Measurements from ENCODE around the gene FBXW5.

The FBXW5 gene

DNA sequence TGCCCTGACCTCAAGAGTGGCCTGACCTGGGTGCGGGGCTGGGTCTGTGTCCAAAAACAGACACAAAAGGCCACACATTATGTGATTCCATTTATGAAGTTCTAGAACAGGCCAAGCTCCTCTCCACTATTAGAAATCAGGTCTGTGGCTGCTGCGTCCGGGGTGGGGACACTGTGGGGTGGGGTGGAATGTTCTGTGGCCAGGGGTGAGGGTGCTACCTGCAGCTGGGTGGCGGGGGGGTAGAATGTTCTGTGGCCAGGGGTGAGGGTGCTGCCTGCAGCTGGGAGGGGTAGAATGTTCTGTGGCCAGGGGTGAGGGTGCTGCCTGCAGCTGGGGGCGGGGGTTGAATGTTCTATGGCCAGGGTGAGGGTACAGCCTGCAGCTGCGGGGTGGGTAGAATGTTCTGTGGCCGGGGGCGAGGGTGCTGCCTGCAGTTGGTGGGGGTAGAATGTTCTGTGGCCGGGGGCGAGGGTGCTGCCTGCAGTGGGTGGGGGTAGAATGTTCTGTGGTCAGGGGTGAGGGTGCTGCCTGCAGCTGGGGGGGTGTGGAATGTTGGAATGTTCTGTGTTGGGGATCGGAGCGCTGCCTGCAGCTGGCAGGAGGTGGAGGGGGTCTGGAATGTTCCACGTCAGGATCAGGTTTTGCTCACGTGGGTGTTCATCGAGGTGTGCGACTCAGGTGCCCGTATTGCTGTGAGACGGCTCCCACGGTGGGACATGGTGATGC lies 15.8 kb upstream of the FBXW5 start:
- ATAC-seq = no peak

DNA sequence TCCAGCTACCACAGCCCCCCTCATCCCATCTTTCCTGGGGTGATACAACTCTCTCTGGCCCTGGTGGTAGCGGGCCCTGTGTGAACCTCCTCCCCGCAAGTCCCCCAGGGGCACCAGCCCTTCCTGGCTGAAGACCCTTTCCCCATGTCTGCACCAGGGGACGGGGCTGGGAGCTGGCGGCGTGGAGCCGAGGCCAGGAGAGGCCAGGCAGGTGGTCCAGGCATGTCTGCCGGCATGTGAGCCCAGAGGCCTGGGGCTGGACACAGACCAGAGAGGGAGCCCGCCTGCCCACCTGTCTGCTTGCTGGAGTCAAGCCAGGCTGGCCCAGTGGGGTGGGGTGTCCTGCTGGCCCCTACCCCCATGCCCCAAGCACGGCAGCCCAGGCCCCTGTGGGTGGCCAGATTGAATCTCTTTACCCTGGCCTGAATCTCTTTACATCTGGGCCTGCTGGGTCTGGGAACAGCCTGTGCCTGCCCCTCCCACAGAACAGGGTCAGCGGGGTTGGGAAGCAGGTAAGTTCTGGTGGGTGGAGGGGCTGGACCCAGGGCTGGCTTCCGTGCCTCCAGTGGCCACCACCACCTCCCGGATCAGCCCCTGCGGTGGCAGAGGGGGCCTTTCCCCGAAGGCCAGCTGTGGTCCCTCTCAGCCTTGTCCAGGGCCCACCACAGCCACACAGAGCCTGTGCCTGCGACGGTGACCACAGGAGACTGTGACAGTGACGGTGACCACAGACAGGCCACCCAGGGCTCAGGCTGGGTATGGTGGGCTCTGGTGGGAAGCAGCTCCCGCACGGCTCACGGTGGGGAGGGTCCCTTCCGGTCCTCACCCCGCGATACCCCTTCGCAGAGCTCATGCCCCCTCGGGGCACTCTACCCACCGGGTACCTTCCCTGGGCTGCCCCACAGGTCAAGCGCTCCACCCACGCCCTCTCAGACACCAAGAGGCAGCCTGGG lies 14.6 kb upstream of the FBXW5 start:
- ATAC-seq = peak in 1 of 2 donors; percentile 18

- no peak for ATAC-seq
Observed at GRCh38 chr9:136958473-136958872, 13.9 kb upstream of the FBXW5 start.

GRCh38 chr9:136957901-136958300 lies 13.4 kb upstream of the FBXW5 start:
- no peak for ATAC-seq

DNA sequence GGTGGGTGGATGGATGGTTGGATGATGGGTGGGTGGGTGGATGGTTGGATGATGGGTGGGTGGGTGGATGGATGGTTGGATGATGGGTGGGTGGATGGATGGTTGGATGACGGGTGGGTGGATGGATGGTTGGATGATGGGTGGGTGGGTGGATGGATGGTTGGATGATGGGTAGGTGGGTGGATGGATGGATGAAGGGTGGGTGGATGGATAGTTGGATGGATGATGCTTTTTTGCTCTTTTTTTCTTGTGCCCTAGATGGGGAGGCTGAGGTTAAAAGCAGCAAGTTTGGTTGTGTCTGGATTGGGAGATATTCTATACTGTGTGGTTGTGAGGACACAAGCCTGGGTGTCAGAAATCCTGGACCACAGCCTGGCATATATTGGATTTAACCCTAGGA lies 12.9 kb upstream of the FBXW5 start:
- ATAC-seq = no peak

GRCh38 chr9:136956604-136957003 lies 12.1 kb upstream of the FBXW5 start:
- no peak for ATAC-seq

DNA sequence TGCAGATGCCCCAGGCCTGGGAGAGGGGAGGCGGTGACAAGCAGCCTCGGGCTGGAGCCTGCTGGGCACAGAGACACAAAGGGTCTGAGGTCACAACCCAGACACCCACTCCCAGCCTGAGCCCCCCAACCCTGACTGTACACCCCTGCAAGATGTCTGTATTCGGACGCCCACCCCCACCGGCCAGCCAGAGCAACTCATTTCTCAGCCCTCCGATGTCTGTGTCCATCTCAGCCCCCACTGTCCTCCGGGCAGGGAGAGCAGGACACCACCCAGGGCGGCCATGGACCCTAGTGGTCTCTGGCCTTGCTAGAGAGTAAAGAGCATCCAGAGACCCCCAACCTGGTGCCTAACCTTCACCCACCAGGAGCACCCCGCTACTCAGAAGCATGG lies 11.4 kb upstream of the FBXW5 start:
- ATAC-seq = no peak

DNA sequence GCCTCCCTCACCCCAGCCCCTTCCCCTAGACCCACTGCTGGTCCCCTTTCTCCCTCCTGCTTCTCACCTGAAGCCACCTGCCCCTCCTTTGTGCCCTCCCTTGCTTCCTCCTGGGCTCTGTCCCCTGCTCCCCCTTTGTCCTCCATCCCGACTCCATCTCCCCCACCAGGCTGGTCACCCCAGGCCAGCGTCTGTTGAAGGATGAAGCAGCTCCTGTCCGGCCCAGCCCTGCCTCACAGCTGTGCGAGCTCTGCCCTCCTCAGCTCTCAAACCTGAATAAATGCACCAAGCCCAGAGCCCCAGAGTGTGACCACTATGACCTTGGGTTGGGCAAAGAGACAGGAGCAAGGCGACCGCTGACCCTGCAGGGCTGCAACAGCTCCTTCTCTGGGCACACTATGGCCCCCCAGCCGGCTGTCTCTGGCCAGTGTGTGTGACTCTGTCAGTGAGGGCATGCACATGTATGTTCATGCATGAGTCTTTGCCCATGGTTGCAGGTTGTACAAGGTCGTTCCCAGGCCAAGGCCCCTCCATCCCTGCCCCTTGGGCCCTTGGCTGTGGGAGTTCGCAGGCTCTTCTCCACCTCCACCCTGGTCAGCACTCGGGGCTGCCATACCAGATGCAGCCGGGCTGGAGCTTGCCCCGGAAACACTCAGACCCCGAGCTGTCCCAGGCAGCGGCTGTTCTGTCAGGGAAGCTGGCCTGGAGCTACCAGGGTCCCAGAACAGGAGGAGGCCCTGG lies 10.8 kb upstream of the FBXW5 start:
- ATAC-seq = no peak

DNA sequence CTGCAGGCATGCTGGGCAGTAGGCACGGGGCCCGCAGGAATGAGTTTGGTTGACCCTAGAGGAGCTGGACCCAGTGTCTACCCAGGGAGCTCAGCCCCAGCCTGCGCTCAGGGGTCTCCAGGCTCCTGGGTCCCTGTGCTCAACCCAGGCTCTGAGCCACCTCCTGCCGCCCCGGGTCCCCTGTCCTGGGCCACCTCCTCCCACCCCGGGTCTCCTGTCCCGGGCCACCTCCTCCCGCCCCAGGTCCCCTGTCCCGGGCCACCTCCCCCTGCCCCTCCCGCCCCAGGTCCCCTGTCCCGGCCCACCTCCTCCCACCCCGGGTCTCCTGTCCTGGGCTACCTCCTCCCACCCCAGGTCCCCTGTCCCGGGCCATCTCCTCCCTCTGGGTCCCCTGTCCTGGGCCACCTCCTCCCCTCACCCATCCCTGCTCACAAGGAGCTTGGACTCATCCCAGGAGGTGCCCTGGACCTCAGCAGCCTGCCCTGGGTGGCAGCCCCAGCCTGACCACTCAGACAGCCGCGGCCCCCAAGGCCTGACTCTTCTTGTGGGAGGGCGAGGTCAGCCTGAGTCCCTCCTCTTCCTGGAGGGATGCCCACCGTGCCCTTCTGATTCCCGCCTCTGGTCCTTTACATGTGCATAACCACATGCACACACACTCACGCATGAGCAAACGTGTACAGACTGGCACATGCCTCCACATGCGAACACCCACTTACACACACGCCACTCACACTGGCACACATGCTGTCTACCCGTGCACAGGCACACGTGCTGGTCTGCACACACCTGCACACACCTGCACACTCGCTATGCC lies 9.9 kb upstream of the FBXW5 start:
- ATAC-seq = no peak

DNA sequence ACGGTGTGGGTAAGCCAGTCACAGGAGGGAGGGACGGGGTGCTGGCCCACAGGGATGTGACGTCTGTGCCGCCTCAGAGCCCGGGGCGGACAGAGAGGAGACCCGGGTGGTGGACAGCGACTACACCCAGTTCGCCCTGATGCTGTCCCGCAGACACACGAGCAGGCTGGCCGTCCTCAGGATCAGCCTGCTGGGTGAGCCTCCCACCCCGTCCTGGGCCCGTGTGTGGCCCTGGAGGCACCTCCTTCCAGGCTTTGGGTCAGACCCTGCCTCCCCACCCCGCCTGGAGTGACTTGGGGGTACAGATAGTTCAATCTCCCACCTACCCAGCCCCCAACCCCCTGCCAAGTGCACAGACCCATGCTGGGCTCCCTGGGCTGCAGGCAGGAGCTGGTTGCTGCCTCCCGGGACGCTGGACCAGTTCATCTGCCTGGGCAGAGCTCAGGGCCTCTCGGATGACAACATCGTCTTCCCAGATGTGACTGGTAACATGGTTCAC lies 9.3 kb upstream of the FBXW5 start:
- ATAC-seq = no peak

DNA sequence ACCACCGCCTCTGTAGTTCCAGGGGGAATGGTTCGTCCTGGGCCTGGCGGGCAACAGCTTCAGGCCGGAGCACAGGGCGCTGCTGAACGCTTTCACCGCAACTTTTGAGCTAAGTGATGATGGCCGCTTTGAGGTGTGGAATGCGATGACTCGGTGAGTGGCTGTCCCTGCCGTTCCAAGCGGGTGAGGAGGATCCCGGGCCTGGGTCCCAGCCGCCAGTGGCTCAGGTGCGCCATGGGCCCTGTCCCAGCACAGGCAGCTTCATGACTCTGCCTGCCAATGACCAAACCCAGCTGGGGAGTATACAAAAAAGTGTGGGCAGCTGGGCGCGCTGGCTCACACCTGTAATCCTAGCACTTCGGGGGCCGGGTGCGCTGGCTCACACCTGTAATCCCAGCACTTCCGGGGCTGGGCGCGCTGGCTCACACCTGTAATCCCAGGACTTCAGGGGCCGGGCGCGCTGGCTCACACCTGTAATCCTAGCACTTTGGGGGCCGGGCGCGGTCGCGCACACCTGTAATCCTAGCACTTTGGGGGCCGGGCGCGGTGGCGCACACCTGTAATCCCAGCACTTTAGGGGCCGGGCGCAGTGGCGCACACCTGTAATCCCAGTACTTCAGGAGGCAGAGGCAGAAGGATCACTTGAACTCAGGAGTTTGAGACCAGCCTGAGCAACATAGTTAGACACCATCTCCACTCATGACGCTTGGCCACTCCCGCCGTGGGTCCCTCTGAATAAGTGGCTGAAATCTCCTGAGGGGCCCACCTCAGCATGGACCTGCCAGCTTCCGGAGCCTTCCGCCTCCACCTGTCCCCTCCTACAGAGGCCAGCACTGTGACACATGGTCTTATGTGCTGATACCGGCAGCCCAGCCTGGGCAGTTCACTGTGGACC lies 8.6 kb upstream of the FBXW5 start:
- no peak for ATAC-seq

GRCh38 chr9:136952321-136952850 lies 7.8 kb upstream of the FBXW5 start:
- no peak for ATAC-seq

DNA sequence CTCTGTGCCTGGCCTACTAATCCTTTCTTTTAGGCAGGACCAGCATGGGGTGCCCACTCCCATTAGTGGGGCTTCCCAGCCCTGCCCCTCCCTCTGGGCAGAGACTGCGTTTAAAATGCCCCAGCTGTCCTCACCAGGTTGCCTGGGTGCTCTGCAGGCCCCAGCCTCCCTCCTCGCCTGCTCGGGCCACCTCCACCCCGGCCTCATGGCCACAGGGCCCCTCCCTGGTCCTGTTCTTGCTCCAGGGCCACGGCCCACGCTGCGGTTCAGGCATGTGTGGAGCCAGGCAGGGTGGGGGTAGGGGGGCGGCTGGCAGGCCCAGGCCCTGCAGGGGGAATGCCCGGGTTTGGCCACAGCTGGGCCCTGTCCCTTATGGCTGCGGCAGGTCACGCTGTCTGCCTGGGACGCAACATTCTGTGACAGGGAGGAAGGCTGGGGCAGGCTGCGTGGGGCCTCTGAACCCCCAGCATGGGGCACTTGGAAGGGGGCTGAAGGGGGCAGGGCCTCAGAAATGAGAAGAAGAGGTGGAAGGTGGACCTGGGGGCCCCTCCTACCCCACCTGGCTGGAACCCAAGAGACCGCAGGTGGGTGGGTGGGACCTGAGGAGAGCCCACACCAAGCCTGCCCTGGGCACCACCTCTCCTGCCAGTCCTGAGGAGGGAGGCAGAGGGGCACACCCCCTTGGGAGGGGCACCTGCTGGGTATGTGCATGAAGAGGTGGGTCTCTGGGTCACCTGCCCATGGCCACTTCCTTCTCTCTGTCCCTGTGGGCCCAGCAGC lies 7.2 kb upstream of the FBXW5 start, which contains the start of gene LCN12:
TSS of gene LCN12 (plus strand) at position 733 of the 780 bp plus-strand sequence. CDS start 55 bp downstream, outside the sequence.
- no peak for ATAC-seq

DNA sequence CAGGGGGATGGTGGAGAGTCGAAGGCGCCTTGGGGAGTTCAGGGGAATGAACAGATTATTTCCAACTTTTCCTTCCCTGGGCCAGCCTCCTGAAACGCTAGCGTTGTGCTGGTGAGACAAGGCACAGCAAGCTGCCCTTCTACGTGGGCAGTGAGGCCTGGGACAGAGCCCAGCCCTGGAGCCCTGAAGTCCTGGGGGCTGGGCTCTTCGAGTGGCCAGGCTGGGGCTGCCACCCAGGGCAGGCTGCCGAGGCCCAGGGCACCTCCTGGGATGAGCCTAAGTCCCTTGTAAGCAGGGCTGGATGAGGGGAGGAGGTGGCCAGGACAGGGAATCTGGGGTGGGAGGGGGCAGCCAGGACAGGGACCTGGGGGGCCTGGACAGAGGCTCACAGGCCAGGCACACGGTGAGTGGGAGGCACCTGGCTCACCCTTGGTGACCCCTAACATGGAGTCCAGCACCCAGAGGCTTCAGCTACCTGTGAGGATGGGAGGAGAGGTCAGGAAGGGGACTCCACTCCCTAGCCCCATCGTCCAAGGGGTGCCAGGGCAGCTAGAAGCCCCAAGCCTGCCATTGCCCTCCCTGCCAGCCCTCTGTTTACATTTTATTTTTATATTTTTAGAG lies 6.2 kb upstream of the FBXW5 start:
- no peak for ATAC-seq

- peak; percentile 97 to 98 for ATAC-seq
Observed at GRCh38 chr9:136949817-136950655, 5.5 kb upstream of the FBXW5 start.

- ATAC-seq = no peak
Observed at GRCh38 chr9:136949239-136949816, 4.8 kb upstream of the FBXW5 start.

DNA sequence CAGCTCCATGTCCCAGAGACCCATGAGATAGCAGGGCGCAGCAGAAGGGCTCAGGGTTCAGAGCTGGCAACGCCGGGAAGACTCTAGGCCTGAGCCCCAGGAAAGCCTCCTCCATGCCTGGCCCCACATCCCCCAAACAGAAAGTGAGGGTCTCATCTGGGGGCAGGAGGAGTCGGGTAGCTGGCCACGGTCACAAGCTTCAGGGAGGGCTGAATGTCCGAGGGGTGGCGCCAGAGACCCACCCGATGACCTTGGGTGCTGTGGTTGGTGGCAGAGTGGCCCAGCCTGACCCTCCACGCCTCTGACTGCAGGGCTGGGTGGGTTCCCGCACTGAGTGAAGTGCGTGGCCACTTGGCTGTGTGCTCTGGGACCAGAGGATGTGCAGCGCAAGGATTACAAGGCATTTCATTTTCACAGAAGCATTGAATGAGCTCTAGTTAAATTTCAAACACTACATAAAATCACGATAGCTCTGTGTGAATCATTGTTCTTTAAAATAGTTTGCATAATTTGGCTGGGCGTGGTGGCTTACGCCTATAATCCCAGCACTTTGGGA lies 3.5 kb upstream of the FBXW5 start:
- no peak for ATAC-seq

Measured in activated CD4-positive, CD25-positive, alpha-beta regulatory T cell treated with anti-CD3 and anti-CD28 coated beads, Interleukin-2, amount 50 U/mL, for 24 hours (primary cell).